ENCODE data around the gene STAG3. TPM values are rescaled to one million over a fixed set of nuclear protein-coding genes. Genes with fewer than 3 reads are reported as not detected.

Gene STAG3
- total and polyA plus RNA-seq, 10 of the 15 experiments (the other 5 are each of a cell fraction or from before 2014, with no cell fraction given), result 73.0 to 306 (median 120) TPM

- no peak for TF ChIP-seq CEBPZ (IDR thresholded peaks at IDR 0.05; ENCODE audit: low read depth, low read length)
Observed at GRCh38 chr7:100198266-100198665, 20.5 kb downstream of the STAG3 start (continued).

GRCh38 chr7:100200693-100201092 lies 23.0 kb downstream of the STAG3 start:
- no peak for DNase-seq (ENCODE audit: low read depth, low spot score)
- Histone ChIP-seq H3K27ac (ENCODE audit: control insufficient read depth, insufficient read depth) (no peak overlapping the region), H4K20me1 (ENCODE audit: control insufficient read depth, insufficient read depth) (no peaks in the 10 kb centered on the region), H3K79me2 (ENCODE audit: control insufficient read depth, insufficient read depth, low read length) (no peaks in the 10 kb centered on the region), H3K4me2 (ENCODE audit: control insufficient read depth, insufficient read depth) (peak overlapping the region; percentile 89; the same call in 1 of the 2 replicates), H3K27me3 (replicated peaks in 1 of 2; ENCODE audit: control insufficient read depth in 2 of 2, insufficient read depth in 2 of 2, low read length in 1 of 2) (no peaks in the 10 kb centered on the region), H2AFZ (ENCODE audit: control insufficient read depth, low read depth, low read length) (no peak overlapping the region), H3K9ac (ENCODE audit: control insufficient read depth, insufficient read depth, low read length) (no peak overlapping the region), H3K36me3 (ENCODE audit: control insufficient read depth in 2 of 2, insufficient read depth in 2 of 2, low read length in 1 of 2) (no peaks in the 10 kb centered on the region), H3K9me3 (replicated peaks; ENCODE audit: control insufficient read depth, insufficient read depth, low read length) (no peaks in the 10 kb centered on the region), H3K4me1 (ENCODE audit: control insufficient read depth, insufficient read depth, low read length) (peaks cover 25% of the 10 kb centered on the region), H3K4me3 (no peak overlapping the region)
- ChIA-PET POLR2A (interaction anchor here (0.7 to 5.6 kb wide), 9 partner anchors 11 to 228 kb away, joined by 3 to 86 read pairs (median 4); partner anchors contain the start of genes LAMTOR4 and ZCWPW1), RAD21 (ENCODE audit: unreplicated experiment) (interaction anchor here (1.1 to 2.4 kb wide), 5 partner anchors 9 to 52 kb away, joined by 3 to 33 read pairs (median 11); partner anchors contain the start of gene LAMTOR4), CTCF (interaction anchor here (0.8 to 4.5 kb wide), 6 partner anchors 10 to 144 kb away, joined by 3 to 42 read pairs (median 18); no protein-coding TSS in a partner anchor), SMC1A (ENCODE audit: uncharacterized antibody, unreplicated experiment) (interaction anchor here (1.0 to 5.2 kb wide), 5 partner anchors 9 to 52 kb away, joined by 3 to 54 read pairs (median 6); partner anchors contain the start of gene LAMTOR4)
- intact Hi-C loops (cut with micrococcal nuclease; ENCODE audit: unreplicated experiment) (no loop called here), in situ Hi-C loops (cut with MboI) (no loop called here)
- BruUV-seq (replicated peaks), result no TSS peak
- no peak for ATAC-seq
- 78% methylated on average over 11 of the region's 11 CpGs for WGBS (ENCODE audit: insufficient coverage, insufficient replicate concordance, low lambda C conversion rate, missing lambda C conversion rate)
- TF ChIP-seq SMARCA5 (IDR thresholded peaks at IDR 0.05), result no peak
- TF ChIP-seq HDAC6 (IDR thresholded peaks at IDR 0.05; ENCODE audit: unreplicated experiment), result no peak
- no peak for TF ChIP-seq KAT2A (conservative IDR thresholded peaks at IDR 0.05; ENCODE audit: control insufficient read depth, low read depth, low read length)
- no peak for TF ChIP-seq MEF2B (IDR thresholded peaks at IDR 0.05; ENCODE audit: partially characterized antibody, poor library complexity, severe bottlenecking)
- no peak for FAIRE-seq
